ENCODE data around the gene CALCB. TPM values are rescaled to one million over a fixed set of nuclear protein-coding genes. Genes with fewer than 3 reads are reported as not detected.

The CALCB gene
- total RNA-seq, 1 experiment from 2014 or later, result not detected

- TF ChIP-seq CTCF (IDR thresholded peaks at IDR 0.05; ENCODE audit: unreplicated experiment), result no peak
- H3K36me3 Mint-ChIP-seq (ENCODE audit: insufficient read depth, unreplicated experiment), result no peaks in the 10 kb centered on the region
- peaks cover 47% of the 10 kb centered on the region for H3K27me3 Mint-ChIP-seq (ENCODE audit: unreplicated experiment)
- H3K4me1 Mint-ChIP-seq (ENCODE audit: low read depth, unreplicated experiment), result no peaks in the 10 kb centered on the region
- no peak for DNase-seq
- H3K9me3 Mint-ChIP-seq (ENCODE audit: low read depth, unreplicated experiment), result no peaks in the 10 kb centered on the region
- H3K4me3 Mint-ChIP-seq (ENCODE audit: low read depth, unreplicated experiment), result no peak overlapping the region
- CTCF ChIA-PET, result no interaction called here
- no peak overlapping the region for H3K27ac Mint-ChIP-seq (ENCODE audit: unreplicated experiment)
- intact Hi-C loops (cut with micrococcal nuclease; ENCODE audit: unreplicated experiment), result no loop called here
- BruUV-seq (replicated peaks), result no TSS peak
These were observed 24.0 kb downstream of the CALCB start for GRCh38 chr11:15097411-15097810.

- peaks cover 47% of the 10 kb centered on the region for H3K27me3 Mint-ChIP-seq (ENCODE audit: unreplicated experiment)
- TF ChIP-seq CTCF (IDR thresholded peaks at IDR 0.05; ENCODE audit: unreplicated experiment), result no peak
- BruUV-seq (replicated peaks), result no TSS peak
- no peaks in the 10 kb centered on the region for H3K9me3 Mint-ChIP-seq (ENCODE audit: low read depth, unreplicated experiment)
- no peak for DNase-seq
- H3K27ac Mint-ChIP-seq (ENCODE audit: unreplicated experiment), result no peak overlapping the region
- no peaks in the 10 kb centered on the region for H3K36me3 Mint-ChIP-seq (ENCODE audit: insufficient read depth, unreplicated experiment)
- H3K4me1 Mint-ChIP-seq (ENCODE audit: low read depth, unreplicated experiment), result no peaks in the 10 kb centered on the region
- H3K4me3 Mint-ChIP-seq (ENCODE audit: low read depth, unreplicated experiment), result no peak overlapping the region
- intact Hi-C loops (cut with micrococcal nuclease; ENCODE audit: unreplicated experiment), result no loop called here
- CTCF ChIA-PET, result interaction anchor here (1.2 to 2.3 kb wide), 4 partner anchors 9 to 191 kb away, joined by 3 to 10 read pairs (median 4); no protein-coding TSS in a partner anchor
These were observed 25.9 kb downstream of the CALCB start for GRCh38 chr11:15099267-15099666.

- peak; percentile 70 for DNase-seq
- peak; percentile 88 for TF ChIP-seq CTCF (IDR thresholded peaks at IDR 0.05; ENCODE audit: unreplicated experiment)
- peaks cover 7% of the 10 kb centered on the region for H3K4me1 Mint-ChIP-seq (ENCODE audit: low read depth, unreplicated experiment)
- H3K27ac Mint-ChIP-seq (ENCODE audit: unreplicated experiment), result no peak overlapping the region
- H3K4me3 Mint-ChIP-seq (ENCODE audit: low read depth, unreplicated experiment), result no peak overlapping the region
- CTCF ChIA-PET, result interaction anchor here (0.6 to 2.3 kb wide), 10 partner anchors 10 to 193 kb away, joined by 3 to 14 read pairs (median 4); no protein-coding TSS in a partner anchor
- H3K36me3 Mint-ChIP-seq (ENCODE audit: insufficient read depth, unreplicated experiment), result no peaks in the 10 kb centered on the region
- BruUV-seq (replicated peaks), result no TSS peak
- H3K27me3 Mint-ChIP-seq (ENCODE audit: unreplicated experiment), result peaks cover 45% of the 10 kb centered on the region
- no peaks in the 10 kb centered on the region for H3K9me3 Mint-ChIP-seq (ENCODE audit: low read depth, unreplicated experiment)
- intact Hi-C loops (cut with micrococcal nuclease; ENCODE audit: unreplicated experiment), result loop anchor here (1.0 kb wide), 2 partner anchors 58 to 107 kb away; no protein-coding TSS in a partner anchor
These were observed 27.8 kb downstream of the CALCB start for GRCh38 chr11:15101072-15101709.

GRCh38 chr11:15104166-15104565 lies 30.8 kb downstream of the CALCB start:
- H3K27ac Mint-ChIP-seq (ENCODE audit: unreplicated experiment), result no peak overlapping the region
- intact Hi-C loops (cut with micrococcal nuclease; ENCODE audit: unreplicated experiment), result no loop called here
- peaks cover 18% of the 10 kb centered on the region for H3K4me1 Mint-ChIP-seq (ENCODE audit: low read depth, unreplicated experiment)
- no peak for TF ChIP-seq CTCF (IDR thresholded peaks at IDR 0.05; ENCODE audit: unreplicated experiment)
- BruUV-seq (replicated peaks), result no TSS peak
- DNase-seq, result no peak
- no peaks in the 10 kb centered on the region for H3K36me3 Mint-ChIP-seq (ENCODE audit: insufficient read depth, unreplicated experiment)
- H3K4me3 Mint-ChIP-seq (ENCODE audit: low read depth, unreplicated experiment), result no peak overlapping the region
- CTCF ChIA-PET, result no interaction called here
- H3K27me3 Mint-ChIP-seq (ENCODE audit: unreplicated experiment), result peaks cover 16% of the 10 kb centered on the region
- H3K9me3 Mint-ChIP-seq (ENCODE audit: low read depth, unreplicated experiment), result no peaks in the 10 kb centered on the region
